Right cardiac atrium (tissue), 5 donors: ENCODE results near the gene TVP23A. TPM values are rescaled to one million over a fixed set of nuclear protein-coding genes. Genes with fewer than 3 reads are reported as not detected.
"Not testable (repeated sequence)": the region's sequence is repeated elsewhere in the genome, so short reads cannot be mapped to it uniquely, and the experiment has no call there.

ENCODE experiments used
- ATAC-seq, 2 donors: fragments of 200-7000 bp; cut with Tn5 transposase; one replicate each; pipeline versions ENCODE4 v1.8.0 to v1.9.1; 2020; ENCODE audit warnings: moderate library complexity in 2 of 2, mild to moderate bottlenecking in 1 of 2
- DNase-seq, 3 donors: peaks; one replicate each; pipeline ENCODE4 v3.0.0-alpha.2; 2020
- H3K27ac ChIP-seq: one replicate; pipeline ENCODE4 v1.5.1; 2013; ENCODE audit warnings: mild to moderate bottlenecking, low read length, control low read depth, moderate library complexity
- H3K27me3 ChIP-seq: one replicate; pipeline ENCODE4 v1.6.1; 2013; ENCODE audit not compliant: control insufficient read depth, insufficient read depth
- H3K4me1 ChIP-seq: one replicate; pipeline ENCODE4 v1.6.1; 2013; ENCODE audit warnings: low read length; ENCODE audit not compliant: control insufficient read depth, insufficient read depth
- H3K4me3 ChIP-seq: one replicate; pipeline ENCODE4 v1.5.1; 2013; ENCODE audit warnings: low read length, control low read depth
- H3K9me3 ChIP-seq: one replicate; pipeline ENCODE4 v1.6.1; 2013; ENCODE audit warnings: low read length; ENCODE audit not compliant: control insufficient read depth
- WGBS: extraction: QIAGEN DNeasy Blood & Tissue Kit; methylation state at CpG from one replicate; pipeline ENCODE4 v1.1.7; 2013; 5-methylcytosine and 5-hydroxymethylcytosine counted together
- intact Hi-C, 4 donors: fragments of 100-400 bp; cut with DNase I; formaldehyde crosslinking; loops; one replicate each; pipeline versions ENCODE4 v1.11.0 to v1.14.0; 2022 to 2023
- polyA plus RNA-seq: library from polyadenylated mRNA; stranded (reverse); fragments of 200-250 nt; gene quantifications from one replicate; pipeline ENCODE4 v1.2.3, GENCODE V29; 2013
- total RNA-seq, 4 donors: library from RNA; stranded (reverse); fragmentation: NEBNext Ultra II Directional; extraction: Animal tissue kit (Norgen Biotek cat#: 25700); gene quantifications; one replicate each; pipeline ENCODE4 v1.2.1, GENCODE V29; 2021
- donor health status: healthy with polysubstance abuse.
- donor health status: DM: no; HTN: yes; CAD: no.
- donor health status: DM: no; HTN: no; CAD: no.
- donor health status: DM: no; HTN: yes; CAD: no; lungs with severe emphysema.
- donor health status: DM: yes; HTN: yes; CAD: no.

Gene TVP23A
- total and polyA plus RNA-seq, 5 donors, result 1.4 to 3.2 (median 2.0) TPM

GRCh38 chr16:10799736-10800135 is 18.9 kb downstream of the TVP23A start:
- Histone ChIP-seq H3K27ac (no peak overlapping the region), H3K4me1 (peaks cover 1% of the 10 kb centered on the region), H3K4me3 (no peak overlapping the region), H3K27me3 (no peaks in the 10 kb centered on the region), H3K9me3 (no peaks in the 10 kb centered on the region)
- WGBS, result 90% methylated on average over 3 of the region's 3 CpGs
- no peak for ATAC-seq
- DNase-seq, result no peak
- intact Hi-C loops, result no loop called here

- WGBS, result 69% methylated on average over 4 of the region's 4 CpGs
- H3K4me3 ChIP-seq, result no peak overlapping the region
- DNase-seq (no peak), ATAC-seq (no peak)
- H3K4me1 ChIP-seq, result no peaks in the 10 kb centered on the region
- intact Hi-C loops, result no loop called here
- H3K27me3 ChIP-seq, result no peaks in the 10 kb centered on the region
- H3K9me3 ChIP-seq, result no peaks in the 10 kb centered on the region
- no peak overlapping the region for H3K27ac ChIP-seq
Measured at GRCh38 chr16:10791048-10791447, 27.5 kb downstream of the TVP23A start.

GRCh38 chr16:10788630-10789029 is 30.0 kb downstream of the TVP23A start:
- ATAC-seq, DNase-seq, H3K27me3 ChIP-seq, H3K4me3 ChIP-seq, H3K9me3 ChIP-seq, intact Hi-C loops, H3K27ac ChIP-seq, H3K4me1 ChIP-seq: not testable (repeated sequence)
- WGBS, result 72% methylated on average over 4 of the region's 4 CpGs

GRCh38 chr16:10787304-10787703 is 31.3 kb downstream of the TVP23A start:
- no peak for DNase-seq
- no peaks in the 10 kb centered on the region for H3K27me3 ChIP-seq
- H3K9me3 ChIP-seq, result no peaks in the 10 kb centered on the region
- no peaks in the 10 kb centered on the region for H3K4me1 ChIP-seq
- H3K4me3 ChIP-seq, result no peak overlapping the region
- ATAC-seq, result no peak
- intact Hi-C loops, result no loop called here
- H3K27ac ChIP-seq, result no peak overlapping the region
- WGBS, result 87% methylated on average over 5 of the region's 5 CpGs

GRCh38 chr16:10782628-10783027 is 36.0 kb downstream of the TVP23A start:
- DNase-seq (no peak), ATAC-seq (no peak)
- Histone ChIP-seq H3K27ac (no peak overlapping the region), H3K9me3 (no peaks in the 10 kb centered on the region), H3K27me3 (no peaks in the 10 kb centered on the region), H3K4me1 (no peaks in the 10 kb centered on the region), H3K4me3 (no peak overlapping the region)
- WGBS, result 100% methylated on average over 2 of the region's 2 CpGs
- intact Hi-C loops, result no loop called here

GRCh38 chr16:10780628-10781027 is 38.0 kb downstream of the TVP23A start:
- Histone ChIP-seq H3K27me3 (no peaks in the 10 kb centered on the region), H3K4me3 (no peak overlapping the region), H3K4me1 (no peaks in the 10 kb centered on the region), H3K27ac (no peak overlapping the region), H3K9me3 (no peaks in the 10 kb centered on the region)
- intact Hi-C loops, result no loop called here
- ATAC-seq (no peak), DNase-seq (no peak)
- 93% methylated on average over 4 of the region's 4 CpGs for WGBS

GRCh38 chr16:10779908-10780307 is 38.7 kb downstream of the TVP23A start:
- intact Hi-C loops, H3K4me3 ChIP-seq: not testable (repeated sequence)

GRCh38 chr16:10777356-10777755 is 41.2 kb downstream of the TVP23A start:
- Histone ChIP-seq H3K4me3 (no peak overlapping the region), H3K27ac (no peak overlapping the region), H3K9me3 (no peaks in the 10 kb centered on the region), H3K4me1 (no peaks in the 10 kb centered on the region), H3K27me3 (no peaks in the 10 kb centered on the region)
- ATAC-seq (no peak), DNase-seq (no peak)
- intact Hi-C loops, result no loop called here
- 95% methylated on average over 12 of the region's 12 CpGs for WGBS

More at GRCh38 chr16:10779908-10780307, 38.7 kb downstream of the TVP23A start:
- not testable (repeated sequence) for DNase-seq, H3K27me3 ChIP-seq, H3K27ac ChIP-seq, H3K4me1 ChIP-seq, H3K9me3 ChIP-seq, ATAC-seq
- 96% methylated on average over 6 of the region's 6 CpGs for WGBS

GRCh38 chr16:10776923-10777322 is 41.7 kb downstream of the TVP23A start:
- intact Hi-C loops, H3K9me3 ChIP-seq, H3K27me3 ChIP-seq, H3K4me1 ChIP-seq, ATAC-seq, DNase-seq, H3K4me3 ChIP-seq, H3K27ac ChIP-seq: not testable (repeated sequence)
- 71% methylated on average over 6 of the region's 6 CpGs for WGBS

GRCh38 chr16:10776280-10776679 is 42.3 kb downstream of the TVP23A start:
- DNase-seq (no peak), ATAC-seq (no peak)
- intact Hi-C loops, result no loop called here
- Histone ChIP-seq H3K9me3 (no peaks in the 10 kb centered on the region), H3K4me3 (no peak overlapping the region), H3K27me3 (no peaks in the 10 kb centered on the region), H3K27ac (no peak overlapping the region), H3K4me1 (no peaks in the 10 kb centered on the region)
- WGBS, result 77% methylated on average over 4 of the region's 4 CpGs

GRCh38 chr16:10770907-10771306 is 47.7 kb downstream of the TVP23A start:
- ATAC-seq, result no peak
- Histone ChIP-seq H3K9me3 (no peaks in the 10 kb centered on the region), H3K27ac (no peak overlapping the region), H3K4me3 (no peak overlapping the region), H3K27me3 (no peaks in the 10 kb centered on the region), H3K4me1 (no peaks in the 10 kb centered on the region)
- WGBS, result 74% methylated on average over 1 of the region's 1 CpG
- DNase-seq, result no peak
- intact Hi-C loops, result no loop called here

GRCh38 chr16:10769381-10769780 is 49.2 kb downstream of the TVP23A start:
- Histone ChIP-seq H3K4me3 (no peak overlapping the region), H3K27ac (no peak overlapping the region), H3K9me3 (no peaks in the 10 kb centered on the region), H3K4me1 (peaks cover 8% of the 10 kb centered on the region), H3K27me3 (no peaks in the 10 kb centered on the region)
- DNase-seq (no peak), ATAC-seq (no peak)
- WGBS, result 60% methylated on average over 7 of the region's 7 CpGs
- intact Hi-C loops, result loop anchor here in 2 of 4 donors (10.0 kb wide), 2 partner anchors 55 to 145 kb away; no protein-coding TSS in a partner anchor
